HG02759 (cell line): ENCODE data around the gene OBSCN.
"Not testable (repeated sequence)": the region's sequence is repeated elsewhere in the genome, so short reads cannot be mapped to it uniquely, and the experiment has no call there.

Experiments
- ATAC-seq: cut with Tn5 transposase; IDR thresholded peaks from one replicate; pipeline ENCODE4 v1.9.1; 2021; ENCODE audit warnings: mild to moderate bottlenecking, moderate library complexity; ENCODE audit not compliant: unreplicated experiment

The OBSCN gene

GRCh38 chr1:228212415-228212965, 4.6 kb downstream of the OBSCN start:
- ATAC-seq = no peak

- ATAC-seq = peak; percentile 95
These were observed 5.4 kb downstream of the OBSCN start for GRCh38 chr1:228212966-228213844.

GRCh38 chr1:228213917-228214808, 6.3 kb downstream of the OBSCN start:
- ATAC-seq = no peak

- ATAC-seq = no peak
These were observed 7.2 kb downstream of the OBSCN start for GRCh38 chr1:228214921-228215662.

GRCh38 chr1:228215663-228216116, 7.8 kb downstream of the OBSCN start:
- ATAC-seq = no peak

- ATAC-seq = no peak
These were observed 8.8 kb downstream of the OBSCN start for GRCh38 chr1:228216371-228217320.

GRCh38 chr1:228217551-228218344, 9.9 kb downstream of the OBSCN start:
- ATAC-seq = no peak

- no peak for ATAC-seq
These were observed 10.8 kb downstream of the OBSCN start for GRCh38 chr1:228218513-228219244.

GRCh38 chr1:228219245-228219961, 11.6 kb downstream of the OBSCN start:
- no peak for ATAC-seq

GRCh38 chr1:228219962-228220780, 12.3 kb downstream of the OBSCN start:
- no peak for ATAC-seq

GRCh38 chr1:228221097-228221496, 13.3 kb downstream of the OBSCN start:
- ATAC-seq = not testable (repeated sequence)

GRCh38 chr1:228222548-228222947, 14.7 kb downstream of the OBSCN start:
- ATAC-seq = no peak

GRCh38 chr1:228224198-228225164, 16.6 kb downstream of the OBSCN start:
- ATAC-seq = no peak

GRCh38 chr1:228225165-228225710, 17.4 kb downstream of the OBSCN start:
- no peak for ATAC-seq

GRCh38 chr1:228225740-228226139, 17.9 kb downstream of the OBSCN start:
- no peak for ATAC-seq
